SH-SY5Y (cell line): ENCODE results near the gene CYP27B1.

Experiments used
- GATA2 ChIP-seq: IDR thresholded peaks from 2 replicates; pipeline ENCODE4 v1.6.1; 2011; ENCODE audit warnings: mild to moderate bottlenecking, low read depth, low read length
- GATA3 ChIP-seq: IDR thresholded peaks from 2 replicates; pipeline ENCODE4 v1.6.1; 2011; ENCODE audit warnings: low read depth, mild to moderate bottlenecking, low read length, moderate library complexity

GRCh38 chr12:57719777-57720605 is 46.9 kb downstream of the CYP27B1 start:
- no peak for TF ChIP-seq GATA3
- TF ChIP-seq GATA2 = no peak
